Measurements from ENCODE around the gene SPEM3.

SPEM3 gene

DNA sequence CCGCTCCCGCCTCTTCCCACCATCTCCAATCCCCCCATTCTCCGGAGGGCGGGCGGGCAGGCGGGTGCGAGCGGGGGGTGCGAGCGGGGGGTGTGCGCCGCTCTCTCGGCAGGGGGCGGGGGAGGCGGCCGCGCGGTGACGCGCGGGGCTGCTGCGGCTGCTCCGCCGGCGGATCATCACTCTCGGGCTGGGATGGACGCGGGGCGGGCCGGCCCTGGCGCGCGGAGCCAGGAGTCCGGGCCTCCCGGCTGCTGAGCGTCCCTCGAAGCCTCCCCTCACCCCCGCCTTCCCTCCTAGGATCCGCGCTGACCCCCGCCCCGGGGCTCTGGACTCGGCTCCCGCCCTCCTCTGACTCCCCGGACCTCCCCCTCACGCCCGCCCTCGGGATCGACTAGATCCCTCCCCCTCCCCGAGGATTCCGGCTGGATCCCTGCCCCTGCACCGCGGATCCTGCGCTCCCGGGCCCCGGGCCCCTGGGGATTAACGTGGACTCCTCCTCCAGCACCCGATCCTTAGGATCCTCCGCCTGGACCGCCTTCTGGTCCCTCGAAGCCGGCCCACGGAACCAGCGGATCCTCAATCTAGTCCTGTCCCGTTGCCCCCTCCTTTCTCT, 23.8 kb upstream of the SPEM3 start:
- H3K27ac ChIP-seq = peak overlapping the region; percentile 87
- TF ChIP-seq, protein P1, sequence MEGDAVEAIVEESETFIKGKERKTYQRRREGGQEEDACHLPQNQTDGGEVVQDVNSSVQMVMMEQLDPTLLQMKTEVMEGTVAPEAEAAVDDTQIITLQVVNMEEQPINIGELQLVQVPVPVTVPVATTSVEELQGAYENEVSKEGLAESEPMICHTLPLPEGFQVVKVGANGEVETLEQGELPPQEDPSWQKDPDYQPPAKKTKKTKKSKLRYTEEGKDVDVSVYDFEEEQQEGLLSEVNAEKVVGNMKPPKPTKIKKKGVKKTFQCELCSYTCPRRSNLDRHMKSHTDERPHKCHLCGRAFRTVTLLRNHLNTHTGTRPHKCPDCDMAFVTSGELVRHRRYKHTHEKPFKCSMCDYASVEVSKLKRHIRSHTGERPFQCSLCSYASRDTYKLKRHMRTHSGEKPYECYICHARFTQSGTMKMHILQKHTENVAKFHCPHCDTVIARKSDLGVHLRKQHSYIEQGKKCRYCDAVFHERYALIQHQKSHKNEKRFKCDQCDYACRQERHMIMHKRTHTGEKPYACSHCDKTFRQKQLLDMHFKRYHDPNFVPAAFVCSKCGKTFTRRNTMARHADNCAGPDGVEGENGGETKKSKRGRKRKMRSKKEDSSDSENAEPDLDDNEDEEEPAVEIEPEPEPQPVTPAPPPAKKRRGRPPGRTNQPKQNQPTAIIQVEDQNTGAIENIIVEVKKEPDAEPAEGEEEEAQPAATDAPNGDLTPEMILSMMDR (IDR thresholded peaks at IDR 0.05) = no peak
- no peak for TF ChIP-seq ZFX (IDR thresholded peaks at IDR 0.05; ENCODE audit: borderline replicate concordance)

GRCh38 chr17:7405350-7406234, 23.1 kb upstream of the SPEM3 start:
- peak overlapping the region; percentile 87 for H3K27ac ChIP-seq
- TF ChIP-seq, protein P1 (IDR thresholded peaks at IDR 0.05) = no peak
- TF ChIP-seq ZFX (IDR thresholded peaks at IDR 0.05; ENCODE audit: borderline replicate concordance) = no peak

GRCh38 chr17:7406235-7406825, 22.3 kb upstream of the SPEM3 start:
- no peak for TF ChIP-seq ZFX (IDR thresholded peaks at IDR 0.05; ENCODE audit: borderline replicate concordance)
- peak overlapping the region; percentile 87 for H3K27ac ChIP-seq

- TF ChIP-seq ZFX (IDR thresholded peaks at IDR 0.05; ENCODE audit: borderline replicate concordance) = no peak
- TF ChIP-seq, protein P1 (IDR thresholded peaks at IDR 0.05) = no peak
- no peak overlapping the region for H3K27ac ChIP-seq
Measured at GRCh38 chr17:7407082-7407481, 21.6 kb upstream of the SPEM3 start.

- TF ChIP-seq, protein P1 (IDR thresholded peaks at IDR 0.05) = no peak
- TF ChIP-seq ZFX (IDR thresholded peaks at IDR 0.05; ENCODE audit: borderline replicate concordance) = no peak
- no peak within 1 kb of the TSS for H3K27ac ChIP-seq
Measured at GRCh38 chr17:7407485-7408251, 21.0 kb upstream of the SPEM3 start, which contains the start of gene NLGN2. NLGN2 (plus strand) TSS chr17:7407845; CDS start chr17:7408256, 411 bp downstream.

- TF ChIP-seq, protein P1 (IDR thresholded peaks at IDR 0.05) = no peak
- no peak for TF ChIP-seq ZFX (IDR thresholded peaks at IDR 0.05; ENCODE audit: borderline replicate concordance)
- no peak overlapping the region for H3K27ac ChIP-seq
Measured at GRCh38 chr17:7408252-7408727, 20.4 kb upstream of the SPEM3 start.

- no peak overlapping the region for H3K27ac ChIP-seq
- no peak for TF ChIP-seq ZFX (IDR thresholded peaks at IDR 0.05; ENCODE audit: borderline replicate concordance)
- TF ChIP-seq, protein P1 (IDR thresholded peaks at IDR 0.05) = no peak
Measured at GRCh38 chr17:7408863-7409262, 19.8 kb upstream of the SPEM3 start.

All from 22Rv1 (cell line).